Natural killer cell (primary cell): ENCODE results near the gene AK1. TPM values are rescaled to one million over a fixed set of nuclear protein-coding genes. Genes with fewer than 3 reads are reported as not detected.
"Not testable (repeated sequence)": the region's sequence is repeated elsewhere in the genome, so short reads cannot be mapped to it uniquely, and the experiment has no call there.

ENCODE experiments used
- ATAC-seq, 3 donors: fragments of 150-1000 bp in 2 of 3; fragments of 200-7000 bp in 1 of 3; cut with Tn5 transposase; 1 replicate in 1 of 3; 2 replicates in 2 of 3; pipeline ENCODE4 v1.10.0; 2021; ENCODE audit warnings: mild to moderate bottlenecking in 2 of 3, moderate library complexity in 2 of 3
- DNase-seq, 2 donors: peaks; one replicate each; pipeline versions ENCODE4 v3.0.0 to v3.0.0-alpha.2; 2013 to 2021; ENCODE audit warnings: mixed read lengths in 1 of 2
- H3K27ac ChIP-seq: one replicate; pipeline ENCODE4 v1.5.1; 2013; ENCODE audit warnings: mild to moderate bottlenecking, low read length
- H3K27me3 ChIP-seq: one replicate; pipeline ENCODE4 v1.6.1; 2013; ENCODE audit warnings: low read length; ENCODE audit not compliant: control insufficient read depth, insufficient read depth
- H3K36me3 ChIP-seq: one replicate; pipeline ENCODE4 v1.6.1; 2013; ENCODE audit warnings: low read length; ENCODE audit not compliant: control insufficient read depth, insufficient read depth
- H3K4me1 ChIP-seq: one replicate; pipeline ENCODE4 v1.6.1; 2013; ENCODE audit warnings: low read length; ENCODE audit not compliant: control insufficient read depth, insufficient read depth
- H3K4me3 ChIP-seq: one replicate; pipeline ENCODE4 v1.5.1; 2013; ENCODE audit warnings: low read length
- H3K9me3 ChIP-seq: one replicate; pipeline ENCODE4 v1.6.1; 2013; ENCODE audit warnings: low read length; ENCODE audit not compliant: control insufficient read depth, insufficient read depth
- H3K27ac Mint-ChIP-seq, 2 donors: one replicate each; pipeline ENCODE4 v1.8.0; 2022; ENCODE audit warnings: mild to moderate bottlenecking in 2 of 2, mixed read lengths in 2 of 2, moderate library complexity in 1 of 2
- H3K27me3 Mint-ChIP-seq, 2 donors: one replicate each; pipeline ENCODE4 v1.8.0; 2022; ENCODE audit warnings: low read depth in 2 of 2, mixed read lengths in 2 of 2
- H3K36me3 Mint-ChIP-seq: one replicate; pipeline ENCODE4 v1.8.0; 2022; ENCODE audit warnings: mixed read lengths
- H3K4me1 Mint-ChIP-seq, 2 donors: one replicate each; pipeline ENCODE4 v1.8.0; 2022; ENCODE audit warnings: mixed read lengths in 2 of 2
- H3K4me3 Mint-ChIP-seq: one replicate; pipeline ENCODE4 v1.8.0; 2022; ENCODE audit warnings: mild to moderate bottlenecking, moderate library complexity, mixed read lengths
- H3K9me3 Mint-ChIP-seq, 2 donors: one replicate each; pipeline ENCODE4 v1.8.0; 2022; ENCODE audit warnings: mixed read lengths in 2 of 2
- CTCF ChIP-seq: fragments of 200-600 bp; IDR thresholded peaks from one replicate; pipeline ENCODE4 v1.8.0; 2022; ENCODE audit warnings: antibody characterized with exemption
- WGBS: methylation state at CpG from one replicate; pipeline ENCODE4 v1.1.7; 2013; ENCODE audit warnings: missing lambda C conversion rate; ENCODE audit not compliant: insufficient coverage; 5-methylcytosine and 5-hydroxymethylcytosine counted together
- intact Hi-C: fragments of 100-400 bp; cut with micrococcal nuclease; formaldehyde crosslinking; loops from one replicate; pipeline ENCODE4 v1.14.2; 2022
- total RNA-seq, 4 donors: library from RNA; stranded (reverse); fragments of 120-200 nt in 1 of 4; gene quantifications; one replicate each; pipeline versions ENCODE4 v1.2.3 to v1.2.4, GENCODE V29; 2013 to 2022

Gene AK1
- total RNA-seq, 3 donors from 2014 or later (not counting 1 experiment from before 2014, with no cell fraction given), result 47.3 to 76.3 (median 54.2) TPM

- no peak overlapping the region for H3K4me3 ChIP-seq
- WGBS, result 96% methylated on average over 9 of the region's 9 CpGs
- DNase-seq, result no peak
- no peak for TF ChIP-seq CTCF
- no peak overlapping the region for H3K4me3 Mint-ChIP-seq
- peaks cover 10% of the 10 kb centered on the region for H3K4me1 ChIP-seq
- no peaks in the 10 kb centered on the region for H3K27me3 ChIP-seq
- peak overlapping the region; percentile 24 to 65 for H3K27ac Mint-ChIP-seq
- no peaks in the 10 kb centered on the region for H3K36me3 Mint-ChIP-seq
- no peaks in the 10 kb centered on the region for H3K9me3 ChIP-seq
- no peaks in the 10 kb centered on the region for H3K9me3 Mint-ChIP-seq
- no peaks in the 10 kb centered on the region for H3K27me3 Mint-ChIP-seq
- H3K36me3 ChIP-seq, result no peaks in the 10 kb centered on the region
- ATAC-seq, result no peak
- no peak overlapping the region for H3K27ac ChIP-seq
- no peaks in the 10 kb centered on the region for H3K4me1 Mint-ChIP-seq
- intact Hi-C loops, result loop anchor here (2.0 kb wide), 1 partner anchor 137 kb away; the partner anchor contains the start of gene TOR2A
Observed at GRCh38 chr9:127871531-127871930, 5.9 kb downstream of the AK1 start.

- Histone ChIP-seq H3K4me3 (no peak overlapping the region), H3K4me1 (peaks cover 12% of the 10 kb centered on the region), H3K9me3 (no peaks in the 10 kb centered on the region), H3K36me3 (no peaks in the 10 kb centered on the region), H3K27ac (no peak overlapping the region), H3K27me3 (no peaks in the 10 kb centered on the region)
- DNase-seq, result no peak
- intact Hi-C loops, result loop anchor here (2.0 kb wide), 1 partner anchor 136 kb away; the partner anchor contains the start of gene TOR2A
- no peaks in the 10 kb centered on the region for H3K36me3 Mint-ChIP-seq
- no peak for TF ChIP-seq CTCF
- ATAC-seq, result no peak
- H3K4me1 Mint-ChIP-seq, result peaks cover 0 to 1% of the 10 kb centered on the region in 2 donors
- H3K27ac Mint-ChIP-seq, result peak overlapping the region in 1 of 2 donors; percentile 65
- 96% methylated on average over 12 of the region's 12 CpGs for WGBS
- no peak overlapping the region for H3K4me3 Mint-ChIP-seq
- H3K27me3 Mint-ChIP-seq, result no peaks in the 10 kb centered on the region
- no peaks in the 10 kb centered on the region for H3K9me3 Mint-ChIP-seq
Observed at GRCh38 chr9:127870887-127871286, 6.6 kb downstream of the AK1 start.

GRCh38 chr9:127870153-127870491, 7.4 kb downstream of the AK1 start:
- not testable (repeated sequence) for ATAC-seq, DNase-seq
- peaks cover 18% of the 10 kb centered on the region for H3K4me1 ChIP-seq

More at GRCh38 chr9:127870153-127870491, 7.4 kb downstream of the AK1 start:
- peak; percentile 64 for TF ChIP-seq CTCF
- not testable (repeated sequence) for H3K4me1 Mint-ChIP-seq, H3K4me3 Mint-ChIP-seq, H3K9me3 Mint-ChIP-seq, H3K36me3 ChIP-seq, H3K27me3 Mint-ChIP-seq, H3K36me3 Mint-ChIP-seq, H3K27ac ChIP-seq, H3K4me3 ChIP-seq, H3K27me3 ChIP-seq, H3K9me3 ChIP-seq
- WGBS, result 62% methylated on average over 9 of the region's 9 CpGs
- intact Hi-C loops, result loop anchor here (2.0 kb wide), 1 partner anchor 135 kb away; the partner anchor contains the start of gene TOR2A
- H3K27ac Mint-ChIP-seq, result peak overlapping the region in 1 of 2 donors; percentile 56
